Measurements from ENCODE around the gene DOCK1.

DNA sequence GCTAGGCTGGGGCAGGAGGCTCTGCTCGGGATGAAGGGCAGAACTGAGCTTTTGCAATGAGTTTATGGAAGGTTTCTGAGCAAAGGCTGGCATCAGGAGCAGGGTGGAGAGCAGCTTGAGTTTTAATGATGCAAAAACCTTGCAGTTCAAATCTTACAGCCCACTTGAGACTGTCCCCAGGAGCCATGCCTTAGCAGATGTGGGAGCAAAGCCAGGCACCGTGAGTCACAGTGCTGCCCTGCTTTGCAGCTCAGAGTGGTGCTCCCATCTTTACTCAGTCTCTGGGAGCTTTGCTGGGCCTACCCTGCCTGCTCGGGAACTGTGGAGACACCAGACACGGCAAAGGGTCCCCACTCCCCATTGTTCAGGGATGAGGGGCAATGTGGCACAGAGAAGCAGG, 521.5 kb downstream of the DOCK1 start:
- TF ChIP-seq, protein P1, sequence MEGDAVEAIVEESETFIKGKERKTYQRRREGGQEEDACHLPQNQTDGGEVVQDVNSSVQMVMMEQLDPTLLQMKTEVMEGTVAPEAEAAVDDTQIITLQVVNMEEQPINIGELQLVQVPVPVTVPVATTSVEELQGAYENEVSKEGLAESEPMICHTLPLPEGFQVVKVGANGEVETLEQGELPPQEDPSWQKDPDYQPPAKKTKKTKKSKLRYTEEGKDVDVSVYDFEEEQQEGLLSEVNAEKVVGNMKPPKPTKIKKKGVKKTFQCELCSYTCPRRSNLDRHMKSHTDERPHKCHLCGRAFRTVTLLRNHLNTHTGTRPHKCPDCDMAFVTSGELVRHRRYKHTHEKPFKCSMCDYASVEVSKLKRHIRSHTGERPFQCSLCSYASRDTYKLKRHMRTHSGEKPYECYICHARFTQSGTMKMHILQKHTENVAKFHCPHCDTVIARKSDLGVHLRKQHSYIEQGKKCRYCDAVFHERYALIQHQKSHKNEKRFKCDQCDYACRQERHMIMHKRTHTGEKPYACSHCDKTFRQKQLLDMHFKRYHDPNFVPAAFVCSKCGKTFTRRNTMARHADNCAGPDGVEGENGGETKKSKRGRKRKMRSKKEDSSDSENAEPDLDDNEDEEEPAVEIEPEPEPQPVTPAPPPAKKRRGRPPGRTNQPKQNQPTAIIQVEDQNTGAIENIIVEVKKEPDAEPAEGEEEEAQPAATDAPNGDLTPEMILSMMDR (IDR thresholded peaks at IDR 0.05) = no peak
- no peak for TF ChIP-seq POLR2A (IDR thresholded peaks at IDR 0.05)
- TF ChIP-seq EP300 (IDR thresholded peaks at IDR 0.05) = no peak
